Ishikawa (cell line): ENCODE measurements around the gene CCNL1.

Source experiments
- EP300 ChIP-seq: IDR thresholded peaks from 2 replicates; pipeline ENCODE4 v1.6.1; 2012; ENCODE audit warnings: borderline replicate concordance
- TAF1 ChIP-seq: IDR thresholded peaks from 2 replicates; pipeline ENCODE4 v1.6.1; 2012; ENCODE audit warnings: low read depth, mild to moderate bottlenecking
- TEAD4 ChIP-seq: IDR thresholded peaks from 2 replicates; pipeline ENCODE4 v1.6.1; 2012
- YY1 ChIP-seq: IDR thresholded peaks from 2 replicates; pipeline ENCODE4 v1.6.1; 2012; ENCODE audit warnings: low read depth
- TF ChIP-seq, protein P1 (sequence below): IDR thresholded peaks from 2 replicates; pipeline ENCODE4 v1.6.1; 2012; ENCODE audit warnings: low read depth, mild to moderate bottlenecking

DNA sequence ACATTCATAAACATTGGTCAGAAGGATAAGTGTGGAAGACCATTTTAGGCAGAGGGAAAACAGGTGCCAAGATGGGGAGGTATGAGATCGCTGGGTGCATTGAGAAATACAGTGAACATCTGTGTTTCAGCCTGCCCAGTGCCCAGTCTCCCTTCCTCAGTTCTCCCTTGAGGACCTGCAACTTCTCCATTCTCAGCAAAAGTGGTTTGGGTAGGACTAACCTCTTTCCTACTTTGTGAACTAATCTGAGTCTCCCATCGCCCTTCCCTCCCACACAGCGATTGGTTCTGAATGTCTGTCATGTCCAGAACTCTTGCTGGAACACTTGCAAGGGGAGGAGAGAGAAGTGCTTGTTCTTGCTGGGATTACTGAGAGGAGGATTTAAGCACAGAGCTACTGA is 10.9 kb upstream of the CCNL1 start:
- TF ChIP-seq TEAD4: no peak
- TF ChIP-seq TAF1: no peak
- TF ChIP-seq, protein P1, sequence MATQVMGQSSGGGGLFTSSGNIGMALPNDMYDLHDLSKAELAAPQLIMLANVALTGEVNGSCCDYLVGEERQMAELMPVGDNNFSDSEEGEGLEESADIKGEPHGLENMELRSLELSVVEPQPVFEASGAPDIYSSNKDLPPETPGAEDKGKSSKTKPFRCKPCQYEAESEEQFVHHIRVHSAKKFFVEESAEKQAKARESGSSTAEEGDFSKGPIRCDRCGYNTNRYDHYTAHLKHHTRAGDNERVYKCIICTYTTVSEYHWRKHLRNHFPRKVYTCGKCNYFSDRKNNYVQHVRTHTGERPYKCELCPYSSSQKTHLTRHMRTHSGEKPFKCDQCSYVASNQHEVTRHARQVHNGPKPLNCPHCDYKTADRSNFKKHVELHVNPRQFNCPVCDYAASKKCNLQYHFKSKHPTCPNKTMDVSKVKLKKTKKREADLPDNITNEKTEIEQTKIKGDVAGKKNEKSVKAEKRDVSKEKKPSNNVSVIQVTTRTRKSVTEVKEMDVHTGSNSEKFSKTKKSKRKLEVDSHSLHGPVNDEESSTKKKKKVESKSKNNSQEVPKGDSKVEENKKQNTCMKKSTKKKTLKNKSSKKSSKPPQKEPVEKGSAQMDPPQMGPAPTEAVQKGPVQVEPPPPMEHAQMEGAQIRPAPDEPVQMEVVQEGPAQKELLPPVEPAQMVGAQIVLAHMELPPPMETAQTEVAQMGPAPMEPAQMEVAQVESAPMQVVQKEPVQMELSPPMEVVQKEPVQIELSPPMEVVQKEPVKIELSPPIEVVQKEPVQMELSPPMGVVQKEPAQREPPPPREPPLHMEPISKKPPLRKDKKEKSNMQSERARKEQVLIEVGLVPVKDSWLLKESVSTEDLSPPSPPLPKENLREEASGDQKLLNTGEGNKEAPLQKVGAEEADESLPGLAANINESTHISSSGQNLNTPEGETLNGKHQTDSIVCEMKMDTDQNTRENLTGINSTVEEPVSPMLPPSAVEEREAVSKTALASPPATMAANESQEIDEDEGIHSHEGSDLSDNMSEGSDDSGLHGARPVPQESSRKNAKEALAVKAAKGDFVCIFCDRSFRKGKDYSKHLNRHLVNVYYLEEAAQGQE: no peak
- no peak for TF ChIP-seq YY1
- TF ChIP-seq EP300: no peak
